Eye (tissue), 1 donor: ENCODE measurements around the gene EPB41L4A.
"Not testable (repeated sequence)": the region's sequence is repeated elsewhere in the genome, so short reads cannot be mapped to it uniquely, and the experiment has no call there.

Experiments
- DNase-seq: peaks from one replicate; pipeline ENCODE4 v3.0.0-alpha.2; 2015

Gene EPB41L4A

DNA sequence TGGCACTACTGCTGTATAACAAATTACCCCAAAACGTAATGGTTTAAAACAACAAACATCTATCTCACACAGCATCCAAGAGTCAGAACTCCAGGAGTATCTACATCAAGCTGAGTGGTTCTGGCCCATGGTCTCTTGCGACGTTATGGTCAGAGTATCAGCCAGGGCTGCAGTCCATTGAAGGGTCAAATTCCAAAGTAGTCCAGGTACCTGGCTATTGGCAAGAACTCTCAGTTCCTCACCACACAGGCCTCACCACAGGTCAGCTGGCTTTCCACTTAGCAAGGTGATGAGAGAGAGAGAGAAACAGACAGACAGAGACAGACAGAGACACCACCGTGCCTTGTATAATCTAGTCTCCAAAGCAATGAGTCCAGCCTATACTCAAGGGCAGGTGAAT is 22.6 kb downstream of the EPB41L4A start:
- DNase-seq, result no peak

DNA sequence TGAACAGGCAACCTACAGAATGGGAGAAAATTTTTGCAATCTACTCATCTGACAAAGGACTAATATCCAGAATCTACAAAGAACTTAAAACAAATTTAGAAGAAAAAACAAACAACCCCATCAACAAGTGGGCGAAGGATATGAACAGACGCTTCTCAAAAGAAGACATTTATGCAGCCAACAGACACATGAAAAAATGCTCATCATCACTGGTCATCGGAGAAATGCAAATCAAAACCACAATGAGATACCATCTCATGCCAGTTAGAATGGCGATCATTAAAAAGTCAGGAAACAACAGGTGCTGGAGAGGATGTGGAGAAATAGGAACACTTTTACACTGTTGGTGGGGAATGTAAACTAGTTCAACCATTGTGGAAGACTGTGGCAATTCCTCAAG is 23.8 kb downstream of the EPB41L4A start:
- not testable (repeated sequence) for DNase-seq

DNA sequence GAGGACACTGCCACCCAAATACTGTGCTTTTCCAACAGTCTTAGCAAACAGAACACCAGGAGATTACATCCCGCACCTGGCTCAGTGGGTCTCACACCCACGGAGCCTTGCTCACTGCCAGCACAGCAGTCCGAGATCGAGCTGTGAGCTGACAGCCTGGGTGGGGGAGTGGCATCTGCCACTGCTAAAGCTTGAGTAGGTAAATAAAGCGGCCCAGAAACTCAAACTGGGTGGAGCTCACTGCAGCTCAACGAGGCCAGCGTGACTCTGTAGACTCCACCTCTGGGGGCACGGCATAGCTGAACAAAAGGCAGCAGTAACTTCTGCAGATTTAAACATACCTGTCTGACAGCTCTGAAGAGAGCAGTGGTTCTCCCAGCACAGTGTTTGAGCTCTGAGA is 28.8 kb downstream of the EPB41L4A start:
- DNase-seq, result peak; percentile 38

DNA sequence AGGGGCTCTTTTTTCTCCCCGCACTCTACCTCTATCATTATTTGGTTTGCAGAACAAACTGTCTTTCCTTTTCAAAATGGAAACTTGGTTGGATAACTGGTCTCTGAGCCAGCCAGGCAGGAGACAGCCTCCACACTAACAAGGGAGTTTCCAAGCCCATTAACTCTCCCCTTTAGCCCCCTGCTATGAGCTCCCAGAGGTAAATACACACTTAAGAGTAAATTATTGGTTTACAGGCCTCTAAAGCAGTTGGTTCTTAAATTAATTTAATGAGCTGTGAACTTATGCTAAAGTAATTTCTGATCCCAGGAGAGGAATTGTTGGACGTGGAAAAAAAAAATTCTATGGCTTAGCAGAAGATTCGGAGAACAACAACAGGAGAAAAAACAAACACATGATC is 30.3 kb downstream of the EPB41L4A start:
- peak; percentile 41 for DNase-seq

DNA sequence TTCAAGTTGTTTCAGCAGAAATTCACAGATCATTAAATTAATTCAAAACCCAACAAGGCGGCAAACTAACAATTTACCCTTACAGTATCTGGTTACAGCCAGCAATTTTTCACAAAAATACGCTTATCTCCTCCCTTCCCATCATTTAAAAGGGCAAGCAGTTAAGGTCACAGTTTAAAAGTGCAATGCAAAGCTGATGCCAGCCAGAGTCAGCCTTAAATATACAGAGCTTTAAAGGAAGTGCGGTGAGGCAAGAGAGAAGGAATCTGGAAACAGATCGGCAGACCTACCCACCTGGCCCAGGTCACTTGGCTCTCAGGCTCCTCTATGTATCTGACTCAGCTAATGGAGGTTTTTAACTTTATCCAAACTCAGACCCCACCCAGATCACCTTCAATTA is 31.0 kb downstream of the EPB41L4A start:
- no peak for DNase-seq

DNA sequence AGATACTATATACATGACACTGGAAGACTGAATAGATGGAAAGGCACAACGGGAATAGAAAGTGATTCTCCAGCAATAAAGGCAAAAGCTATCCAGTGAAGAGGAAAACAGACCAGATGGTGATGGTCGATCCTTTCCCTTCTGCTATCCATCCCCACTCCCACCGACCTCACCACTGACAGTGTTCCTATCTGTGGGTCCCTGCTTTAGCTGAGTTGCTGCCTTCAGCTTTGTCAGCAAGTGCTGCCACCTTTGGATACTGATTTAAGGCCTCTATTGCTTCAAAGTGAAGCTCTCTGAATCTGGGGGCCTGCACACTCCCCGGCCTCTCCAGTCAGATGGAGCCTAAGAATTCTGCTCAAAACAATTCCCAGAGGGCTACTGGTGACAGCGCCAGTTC is 32.3 kb downstream of the EPB41L4A start:
- DNase-seq, result peak; percentile 72

DNA sequence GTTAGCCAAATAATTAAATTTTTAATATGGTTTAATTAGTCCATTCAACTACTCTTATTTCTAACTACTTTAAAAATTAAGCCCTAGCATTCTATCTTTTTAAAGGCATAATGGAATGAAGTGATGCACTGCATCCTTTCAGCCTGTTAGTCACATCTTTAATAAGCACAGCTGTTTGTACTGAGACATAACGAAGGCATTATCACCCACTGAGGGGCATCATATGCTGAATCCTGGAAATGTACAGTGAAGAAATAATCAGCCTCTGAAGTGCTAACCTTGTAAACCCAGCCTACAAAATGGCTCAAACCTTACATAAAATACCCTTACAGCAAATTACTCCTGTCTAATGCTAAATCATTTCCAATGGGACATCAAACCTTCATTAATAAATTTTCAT is 33.1 kb downstream of the EPB41L4A start:
- no peak for DNase-seq

DNA sequence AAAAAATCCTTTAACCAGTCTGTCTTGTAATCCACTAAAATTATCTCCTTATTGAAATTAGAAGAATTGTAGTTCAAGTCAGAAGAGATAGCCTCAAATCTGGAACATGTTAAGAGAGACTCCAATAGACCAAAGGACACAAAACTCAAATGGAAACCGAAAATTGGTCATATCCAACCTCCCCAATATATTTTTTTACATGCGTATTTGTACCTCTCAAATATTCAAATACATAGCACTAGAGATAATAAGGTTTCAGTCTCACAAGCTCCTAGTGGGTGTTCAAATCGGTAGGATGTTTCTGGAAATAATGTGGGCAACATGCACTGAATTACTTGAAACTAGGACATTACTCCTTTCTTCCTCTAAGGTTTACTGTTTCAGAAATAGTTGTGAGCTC is 33.5 kb downstream of the EPB41L4A start:
- DNase-seq, result no peak

DNA sequence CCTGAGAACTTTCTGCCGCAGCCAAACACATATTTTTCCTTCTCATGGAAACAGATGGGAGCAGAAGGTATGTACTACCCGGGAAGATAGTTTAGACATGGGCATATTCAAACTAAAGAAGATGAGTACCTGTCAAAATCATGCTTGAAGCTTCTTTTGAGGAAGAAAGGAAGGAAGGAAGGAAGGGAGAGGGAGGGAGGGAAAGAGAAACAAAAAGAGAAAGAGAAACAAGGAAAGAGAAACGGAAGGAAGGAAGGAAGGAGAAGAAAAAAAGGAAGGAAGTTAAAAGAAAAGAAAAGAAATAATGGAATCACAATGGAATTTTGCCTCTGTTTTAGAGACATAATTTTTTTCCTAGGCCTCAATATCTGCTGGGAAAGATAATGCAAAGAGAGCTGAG is 34.6 kb downstream of the EPB41L4A start:
- no peak for DNase-seq

DNA sequence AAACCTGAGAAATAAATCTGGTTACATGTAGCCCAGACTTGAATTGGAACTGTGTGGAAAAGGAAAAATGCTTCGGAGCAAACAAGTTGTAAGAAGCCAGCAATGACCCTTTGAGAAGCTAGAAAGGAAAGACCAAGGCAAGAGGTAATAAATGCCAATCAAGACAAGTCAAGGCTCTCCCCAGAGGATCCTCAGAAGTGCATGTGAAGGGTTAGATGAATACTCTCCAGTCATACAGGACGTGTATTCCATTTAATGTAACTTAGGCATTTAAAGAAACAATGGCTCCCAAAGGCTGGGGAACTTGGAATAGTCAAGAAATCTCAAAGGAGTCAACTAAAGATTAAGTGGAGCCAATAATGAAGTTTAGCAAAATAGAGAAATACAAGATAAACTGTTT is 36.2 kb downstream of the EPB41L4A start:
- no peak for DNase-seq

DNA sequence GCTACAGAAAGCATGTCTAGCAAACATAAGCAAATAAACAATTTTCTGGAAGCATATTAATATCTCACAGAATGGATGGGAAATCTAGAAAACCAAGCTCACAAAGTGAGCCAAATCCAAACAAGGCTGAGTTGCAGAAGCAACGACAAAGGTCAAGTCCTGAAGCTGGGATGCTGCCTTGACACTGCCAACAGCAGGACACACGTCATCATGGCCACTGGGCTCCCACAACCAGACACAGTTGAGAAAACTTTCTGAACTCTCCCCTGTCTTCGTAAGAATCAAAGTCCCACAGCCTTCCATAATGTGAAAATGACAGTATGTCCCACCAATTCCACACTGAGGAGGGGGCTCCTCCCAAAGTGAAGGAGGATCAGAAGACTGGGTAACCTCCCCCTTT is 37.6 kb downstream of the EPB41L4A start:
- no peak for DNase-seq

DNA sequence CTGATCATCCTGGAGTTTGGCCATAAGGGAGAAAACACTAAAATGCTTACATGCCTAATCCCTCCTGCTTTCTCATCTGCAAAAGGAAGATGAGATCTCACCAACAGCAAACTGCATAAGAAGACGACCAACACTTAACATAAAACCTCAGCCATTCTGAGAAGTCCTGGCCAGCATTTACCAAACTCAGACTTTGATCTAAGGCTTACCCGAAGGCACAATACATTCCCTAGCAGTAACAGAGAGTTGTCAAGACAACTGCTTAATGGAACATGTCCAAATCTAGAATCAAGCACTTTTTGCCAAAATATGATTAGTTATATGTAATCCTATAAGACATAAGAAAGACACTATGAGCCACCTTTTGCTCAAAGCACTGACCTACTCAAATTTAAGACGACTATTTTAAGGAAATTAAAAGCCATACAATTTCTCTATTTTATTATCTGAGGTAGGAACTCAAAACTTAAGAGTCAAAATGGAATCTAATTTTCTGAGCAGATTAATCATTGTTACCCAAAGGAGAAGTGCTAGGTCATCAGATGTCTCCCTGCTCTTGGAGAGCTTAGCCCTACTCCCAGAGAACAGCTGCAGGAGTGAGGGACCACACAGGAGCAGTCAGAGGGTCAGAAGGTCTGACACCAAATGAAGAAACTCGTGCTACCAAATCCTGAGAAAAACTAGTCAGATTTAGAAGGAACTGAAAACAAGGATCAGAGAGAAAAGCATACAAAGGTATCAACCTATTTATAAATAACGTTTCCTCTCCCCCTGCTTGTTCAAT is 39.3 kb downstream of the EPB41L4A start:
- peak; percentile 42 for DNase-seq

DNA sequence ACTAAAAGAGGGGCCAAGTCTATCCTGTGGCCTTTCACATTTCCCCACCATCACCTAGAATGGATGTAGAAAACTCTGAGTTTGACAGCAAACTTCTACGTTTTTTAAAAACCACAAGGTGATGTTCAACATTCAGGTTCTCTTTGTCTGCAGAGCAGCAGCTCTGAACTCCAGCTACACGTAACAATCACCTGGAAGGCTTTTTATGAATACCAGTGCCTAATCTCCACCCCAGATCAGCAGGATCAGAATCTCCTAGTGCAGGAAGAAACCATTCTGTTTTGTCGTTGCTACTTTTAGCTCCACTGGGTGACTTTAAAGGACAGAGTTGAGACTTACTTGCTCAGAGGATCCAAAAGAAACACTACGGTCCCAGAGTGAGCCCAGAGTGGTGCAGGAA is 44.3 kb downstream of the EPB41L4A start:
- DNase-seq, result no peak

DNA sequence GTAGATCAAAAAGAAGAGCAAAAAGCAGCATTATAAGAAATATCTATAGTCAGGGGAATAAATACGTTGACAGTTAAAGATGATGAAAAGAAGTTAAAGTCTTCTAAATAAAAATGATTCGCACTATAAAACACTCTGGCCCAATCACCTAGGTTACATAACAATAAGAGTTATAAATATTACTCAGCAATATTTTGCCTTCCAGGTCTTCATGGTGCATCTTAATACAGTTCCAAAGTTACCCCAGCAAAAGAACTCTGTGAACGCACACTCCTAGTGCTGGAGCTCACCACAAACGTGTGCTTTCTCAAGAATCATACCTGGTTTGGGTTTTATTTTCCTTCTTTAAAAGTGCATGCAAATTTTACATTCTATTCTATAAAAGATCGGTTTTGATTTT is 44.7 kb downstream of the EPB41L4A start:
- DNase-seq, result no peak

DNA sequence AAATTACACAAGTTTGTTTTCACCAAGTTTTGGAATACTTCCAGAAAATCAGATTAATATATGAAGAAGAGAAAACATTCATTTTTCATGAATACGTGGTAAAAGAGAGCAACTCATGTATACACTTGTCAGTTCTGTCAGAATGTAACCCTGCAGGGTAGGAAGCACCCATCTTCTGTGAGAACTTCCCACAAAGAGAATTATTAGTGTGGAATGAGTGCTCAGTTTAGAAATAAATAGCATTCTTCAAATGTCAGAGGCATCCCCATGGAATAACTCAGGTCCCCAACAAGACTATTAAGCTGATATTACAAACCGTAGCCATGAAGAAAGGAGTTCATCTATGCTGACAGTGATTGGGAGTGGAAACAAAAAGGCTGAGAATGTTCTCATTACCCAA is 45.2 kb downstream of the EPB41L4A start:
- no peak for DNase-seq

DNA sequence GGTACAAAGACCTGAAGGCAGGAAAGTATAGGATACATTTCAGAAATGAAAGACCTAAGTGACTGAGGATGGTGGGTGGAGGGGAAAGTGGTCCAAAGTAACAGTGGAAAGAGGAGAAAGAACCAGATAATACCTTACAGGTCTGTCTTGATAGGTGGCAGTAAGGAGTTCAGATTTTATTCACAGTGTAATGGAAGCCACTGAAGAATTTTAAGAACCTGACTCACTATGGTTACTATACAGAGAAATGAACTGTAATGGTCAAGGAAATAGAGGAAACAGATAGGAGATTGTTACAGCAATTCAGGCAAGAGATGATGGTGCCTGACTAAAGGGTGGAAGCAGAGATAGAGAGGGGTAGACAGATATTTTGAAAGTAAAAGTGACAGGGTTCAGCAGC is 46.5 kb downstream of the EPB41L4A start:
- DNase-seq, result no peak

DNA sequence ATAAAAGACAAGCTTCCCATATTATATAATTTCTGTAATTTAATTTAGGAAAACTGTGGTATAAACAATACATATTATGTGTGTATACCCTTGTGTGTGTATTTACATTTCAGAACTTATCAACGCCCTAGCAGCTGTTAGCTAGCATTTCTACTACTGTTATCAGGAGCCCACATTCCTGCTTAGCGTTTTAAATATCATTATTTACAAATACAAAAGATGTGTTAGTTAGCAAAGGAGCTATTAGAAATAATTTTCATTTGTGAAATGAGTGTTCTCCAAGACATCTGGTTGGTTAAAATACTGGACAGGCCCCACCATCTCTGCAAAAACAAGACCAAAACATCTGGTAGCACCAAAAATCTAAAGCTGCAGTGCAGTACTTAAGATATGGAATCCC is 48.0 kb downstream of the EPB41L4A start:
- DNase-seq, result no peak

DNA sequence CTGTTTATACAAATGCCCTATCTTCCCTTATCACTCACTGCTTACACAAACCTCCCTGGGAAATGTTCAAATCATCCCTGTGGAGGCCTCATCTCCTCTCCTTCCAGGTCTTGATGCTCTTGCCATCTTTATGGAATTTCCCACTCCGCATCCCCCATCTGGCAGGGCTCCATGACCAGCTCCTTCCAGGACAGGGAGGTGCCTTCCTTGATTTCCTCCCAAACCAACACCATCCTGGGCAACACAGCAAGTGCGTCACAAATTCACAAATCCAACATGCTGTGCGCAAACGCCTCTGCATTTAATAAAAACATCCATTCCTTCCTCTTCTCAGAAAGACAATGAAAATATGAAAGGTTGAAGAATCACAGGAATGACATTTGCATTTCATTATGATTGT is 51.7 kb downstream of the EPB41L4A start:
- DNase-seq, result no peak

DNA sequence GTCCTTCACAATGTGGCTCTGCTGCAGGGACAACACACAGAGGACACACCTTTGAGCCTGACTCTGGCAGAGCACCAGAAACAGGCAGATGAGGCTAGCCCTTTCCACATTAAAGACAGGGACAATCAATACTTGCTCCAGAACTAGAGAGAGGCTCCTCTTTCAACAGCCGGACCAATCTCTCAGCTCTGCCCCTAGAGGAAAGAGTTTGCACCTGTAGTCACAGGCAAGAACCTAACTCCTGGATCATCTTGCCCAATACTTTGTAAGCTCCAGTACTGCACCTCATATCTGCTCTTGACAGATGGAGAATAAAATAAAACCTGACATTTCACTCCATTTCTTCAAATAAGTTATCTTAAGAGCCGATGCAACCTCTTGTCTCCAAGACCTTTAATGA is 52.1 kb downstream of the EPB41L4A start:
- DNase-seq, result no peak

DNA sequence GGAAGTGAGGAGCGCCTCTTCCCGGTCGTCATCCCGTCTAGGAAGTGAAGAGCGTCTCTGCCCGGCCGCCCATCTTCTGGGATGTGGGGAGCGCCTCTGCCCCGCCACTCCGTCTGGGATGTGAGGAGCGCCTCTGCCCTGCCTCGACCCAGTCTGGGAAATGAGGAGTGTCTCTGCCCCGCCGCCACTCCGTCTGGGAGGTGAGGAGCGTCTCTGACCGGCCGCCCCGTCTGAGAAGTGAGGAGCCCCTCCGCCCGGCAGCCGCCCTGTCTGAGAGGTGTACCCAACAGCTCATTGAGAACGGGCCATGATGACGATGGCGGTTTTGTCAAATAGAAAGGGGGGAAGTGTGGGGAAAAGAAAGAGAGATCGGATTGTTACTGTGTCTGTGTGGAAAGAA is 58.3 kb downstream of the EPB41L4A start:
- not testable (repeated sequence) for DNase-seq

DNA sequence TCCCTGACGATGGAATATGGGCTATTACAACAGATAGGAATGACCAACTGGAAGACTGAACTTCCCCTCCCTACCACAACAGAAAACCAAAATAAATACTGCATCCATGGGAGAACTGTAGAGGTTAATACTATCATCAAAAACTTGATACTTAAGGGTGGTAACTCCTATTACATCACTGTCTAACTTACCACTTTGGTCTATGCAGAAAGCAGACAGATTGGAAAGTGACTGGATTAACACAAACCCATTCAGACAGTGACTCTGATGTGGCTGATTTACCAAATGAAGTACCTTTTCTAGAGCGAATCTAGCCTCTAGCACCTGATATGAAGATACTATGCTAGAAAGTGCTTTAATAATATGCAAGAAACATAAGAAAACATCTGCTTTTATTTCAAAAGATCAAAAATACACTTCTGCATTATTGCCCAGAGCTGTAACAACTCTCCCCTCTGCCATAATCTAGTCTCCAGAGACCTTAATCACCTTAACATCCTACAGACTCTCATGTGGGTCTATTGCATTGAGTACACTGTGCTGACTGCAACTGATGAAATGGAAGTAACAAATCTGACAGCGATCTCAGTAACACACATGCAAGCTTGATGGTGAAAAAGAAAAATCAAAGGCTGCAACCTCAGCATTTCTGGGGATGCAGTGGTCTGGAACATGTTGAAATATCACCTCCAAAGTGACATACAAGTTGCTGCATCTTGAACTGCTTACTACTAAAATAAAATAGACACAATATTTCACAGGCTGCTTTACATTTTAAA is 62.7 kb downstream of the EPB41L4A start:
- peak; percentile 63 for DNase-seq

DNA sequence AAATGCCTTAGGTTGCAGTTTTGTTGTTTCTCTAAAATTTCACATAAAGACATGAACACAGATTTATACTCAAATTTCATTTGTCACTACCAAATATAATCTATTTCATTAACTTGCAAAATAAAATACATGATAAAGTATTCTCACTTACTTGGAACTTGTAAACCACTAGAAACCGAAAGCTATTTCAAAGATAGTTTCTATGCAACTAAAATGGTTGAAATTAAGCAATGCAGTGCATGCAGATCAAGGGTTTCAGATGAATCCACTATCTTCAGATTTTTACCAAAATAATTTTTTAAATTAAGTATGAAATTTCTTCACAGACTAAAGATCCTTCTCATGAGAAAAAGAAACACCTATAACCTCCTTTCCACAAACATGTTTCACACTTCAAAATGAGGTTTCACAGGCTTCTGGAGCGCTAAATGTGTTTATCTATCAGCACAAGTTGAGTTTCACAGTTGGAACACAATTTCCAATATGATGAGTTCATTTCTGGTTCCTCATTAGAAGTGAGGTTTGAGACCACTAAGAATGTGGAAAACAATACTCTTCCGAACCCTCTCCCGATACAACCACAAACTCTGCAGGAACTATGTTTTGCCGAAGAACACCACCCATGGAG is 63.9 kb downstream of the EPB41L4A start:
- DNase-seq, result no peak

DNA sequence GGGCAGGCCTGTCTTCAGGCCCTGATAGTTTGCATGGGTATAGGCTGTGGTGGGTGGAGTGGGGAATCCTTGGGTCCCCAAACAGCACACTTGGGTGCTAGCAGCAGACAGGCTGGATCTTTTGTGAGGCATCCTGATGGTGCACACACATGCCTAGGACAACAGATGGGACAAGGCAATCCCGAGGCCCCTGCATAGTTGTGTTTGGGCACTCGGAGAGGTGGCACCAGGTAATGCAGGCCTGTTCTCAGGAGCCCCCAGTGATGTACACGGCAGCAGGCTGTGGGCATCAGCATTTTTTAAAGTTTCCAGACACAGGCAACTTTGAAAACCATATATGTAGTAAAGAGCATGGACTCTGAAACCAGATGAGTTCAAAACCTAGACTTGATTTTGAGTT is 65.4 kb downstream of the EPB41L4A start:
- no peak for DNase-seq

DNA sequence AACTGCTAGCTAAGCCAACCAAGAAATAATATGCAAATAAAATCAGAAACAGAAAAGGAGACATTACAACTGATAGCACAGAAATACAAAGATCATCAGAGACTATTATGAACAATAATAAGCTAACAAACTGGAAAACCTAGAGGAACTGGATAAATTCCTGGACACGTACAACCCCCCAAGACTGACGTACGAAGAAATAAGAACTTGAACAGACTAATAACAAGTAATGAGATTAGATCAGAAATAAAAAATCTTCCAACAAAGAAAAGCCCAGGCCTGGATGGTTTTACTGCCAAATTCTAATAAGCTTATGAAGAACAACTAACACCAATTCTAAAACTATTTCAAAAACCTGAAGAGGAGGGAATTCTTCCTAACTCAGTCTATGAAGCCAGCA is 67.9 kb downstream of the EPB41L4A start:
- DNase-seq, result no peak
